Measurements from ENCODE around the gene THNSL1. TPM values are rescaled to one million over a fixed set of nuclear protein-coding genes. Genes with fewer than 3 reads are reported as not detected.

The THNSL1 gene
- total RNA-seq, 1 donor from 2014 or later, result 3.8 TPM

Other genes starting within 250 kb of the THNSL1 start
- gene PRTFDC1, start 64.0 kb upstream of the THNSL1 start, total RNA-seq, result not detected in 2 replicates
- not detected in 2 replicates for gene ENKUR, start 454 bp upstream of the THNSL1 start, total RNA-seq
- gene GPR158, start 158.4 kb downstream of the THNSL1 start, total RNA-seq, result not detected in 2 replicates